DOHH2 (cell line): ENCODE data around the gene TMEM212.
"Not testable (repeated sequence)": the region's sequence is repeated elsewhere in the genome, so short reads cannot be mapped to it uniquely, and the experiment has no call there.

Experiments used
- H3F3A ChIP-seq: fragments of 200-600 bp; sonication (generic), shearing (Covaris generic); 2 replicates; pipeline ENCODE4 v1.6.0; 2016; ENCODE audit warnings: antibody characterized with exemption, mild to moderate bottlenecking; ENCODE audit not compliant: control insufficient read depth, insufficient read depth
- H3K27ac ChIP-seq: fragments of 200-600 bp; sonication (generic); 2 replicates; pipeline ENCODE4 v1.5.1; 2014; ENCODE audit warnings: low read depth, mild to moderate bottlenecking, low read length, moderate library complexity
- H3K27me3 ChIP-seq: fragments of 200-600 bp; sonication (generic); 2 replicates; pipeline ENCODE4 v1.6.1; 2014; ENCODE audit warnings: mild to moderate bottlenecking, low read length, mixed read lengths; ENCODE audit not compliant: control insufficient read depth
- H3K36me3 ChIP-seq: fragments of 200-600 bp; sonication (generic); 2 replicates; pipeline ENCODE4 v1.6.1; 2014; ENCODE audit warnings: mild to moderate bottlenecking, low read length, moderate library complexity, mixed read lengths; ENCODE audit not compliant: control insufficient read depth
- H3K4me1 ChIP-seq: fragments of 200-600 bp; sonication (generic); 2 replicates; pipeline ENCODE4 v1.6.1; 2014; ENCODE audit warnings: mild to moderate bottlenecking, low read length, mixed read lengths; ENCODE audit not compliant: control insufficient read depth
- H3K4me2 ChIP-seq: fragments of 200-600 bp; sonication (generic); 2 replicates; pipeline ENCODE4 v1.6.0; 2014; ENCODE audit warnings: mild to moderate bottlenecking, low read length, moderate library complexity
- H3K4me3 ChIP-seq: fragments of 200-600 bp; sonication (generic); 2 replicates; pipeline ENCODE4 v1.5.1; 2014; ENCODE audit warnings: mild to moderate bottlenecking, low read length, mixed read lengths
- H3K79me2 ChIP-seq: fragments of 200-600 bp; sonication (generic); 2 replicates; pipeline ENCODE4 v1.6.1; 2014; ENCODE audit warnings: mild to moderate bottlenecking, low read length, mixed read lengths; ENCODE audit not compliant: control insufficient read depth
- H3K9me2 ChIP-seq: fragments of 200-600 bp; sonication (generic); replicated peaks from 2 replicates; pipeline ENCODE4 v1.6.1; 2014; ENCODE audit warnings: mild to moderate bottlenecking, low read length, mixed read lengths; ENCODE audit not compliant: control insufficient read depth
- H3K9me3 ChIP-seq: fragments of 200-600 bp; sonication (generic); 2 replicates; pipeline ENCODE4 v1.6.1; 2014; ENCODE audit warnings: antibody characterized with exemption, low read length, mixed read lengths; ENCODE audit not compliant: control insufficient read depth, insufficient read depth
- H4K20me1 ChIP-seq: fragments of 200-600 bp; sonication (generic); 2 replicates; pipeline ENCODE4 v1.6.0; 2014; ENCODE audit warnings: low read depth, mild to moderate bottlenecking, antibody characterized with exemption, low read length, moderate library complexity; ENCODE audit not compliant: control insufficient read depth, insufficient read depth
- CTCF ChIP-seq: fragments of 200-600 bp; sonication (generic); IDR thresholded peaks from one replicate; pipeline ENCODE4 v1.5.1; 2014; ENCODE audit warnings: antibody characterized with exemption, mild to moderate bottlenecking, low read depth, low read length; ENCODE audit not compliant: poor library complexity, severe bottlenecking
- EZH2phosphoT487 ChIP-seq: fragments of 200-600 bp; sonication (generic); IDR thresholded peaks from 2 replicates; pipeline ENCODE4 v1.6.1; 2017; ENCODE audit warnings: borderline replicate concordance, mild to moderate bottlenecking, antibody characterized with exemption, low read length, moderate library complexity, mixed read lengths

The TMEM212 gene

GRCh38 chr3:171901615-171902312 lies 58.6 kb downstream of the TMEM212 start:
- H3K27me3 ChIP-seq, result no peaks in the 10 kb centered on the region
- TF ChIP-seq EZH2phosphoT487 (no peak), CTCF (no peak)
- no peaks in the 10 kb centered on the region for H4K20me1 ChIP-seq
- no peak overlapping the region for H3K4me3 ChIP-seq
- no peaks in the 10 kb centered on the region for H3K4me1 ChIP-seq
- no peaks in the 10 kb centered on the region for H3K36me3 ChIP-seq
- no peaks in the 10 kb centered on the region for H3F3A ChIP-seq
- H3K9me3 ChIP-seq, result no peaks in the 10 kb centered on the region
- H3K27ac ChIP-seq, result no peak overlapping the region
- H3K4me2 ChIP-seq, result no peak overlapping the region
- H3K9me2 ChIP-seq, result no peaks in the 10 kb centered on the region
- H3K79me2 ChIP-seq, result no peaks in the 10 kb centered on the region

- no peaks in the 10 kb centered on the region for H3K9me2 ChIP-seq
- no peaks in the 10 kb centered on the region for H3K4me1 ChIP-seq
- H3K79me2 ChIP-seq, result no peaks in the 10 kb centered on the region
- H4K20me1 ChIP-seq, result no peaks in the 10 kb centered on the region
- H3F3A ChIP-seq, result no peaks in the 10 kb centered on the region
- no peaks in the 10 kb centered on the region for H3K36me3 ChIP-seq
- no peaks in the 10 kb centered on the region for H3K9me3 ChIP-seq
- no peak overlapping the region for H3K4me3 ChIP-seq
- H3K4me2 ChIP-seq, result no peak overlapping the region
- H3K27me3 ChIP-seq, result no peaks in the 10 kb centered on the region
- no peak overlapping the region for H3K27ac ChIP-seq
- no peak for TF ChIP-seq CTCF
- TF ChIP-seq EZH2phosphoT487, result no peak
Measured at GRCh38 chr3:171904829-171905228, 61.7 kb downstream of the TMEM212 start.

GRCh38 chr3:171906503-171906902 lies 63.4 kb downstream of the TMEM212 start:
- not testable (repeated sequence) for H3K9me3 ChIP-seq, H3K27ac ChIP-seq, H3F3A ChIP-seq, H3K27me3 ChIP-seq, H3K4me1 ChIP-seq, H4K20me1 ChIP-seq, H3K36me3 ChIP-seq, H3K79me2 ChIP-seq, H3K4me3 ChIP-seq, H3K9me2 ChIP-seq, H3K4me2 ChIP-seq

- no peak overlapping the region for H3K4me2 ChIP-seq
- no peaks in the 10 kb centered on the region for H3F3A ChIP-seq
- no peaks in the 10 kb centered on the region for H3K9me2 ChIP-seq
- no peaks in the 10 kb centered on the region for H3K27me3 ChIP-seq
- H3K36me3 ChIP-seq, result no peaks in the 10 kb centered on the region
- H3K27ac ChIP-seq, result no peak overlapping the region
- no peaks in the 10 kb centered on the region for H3K9me3 ChIP-seq
- H3K4me1 ChIP-seq, result no peaks in the 10 kb centered on the region
- H3K4me3 ChIP-seq, result no peak overlapping the region
- no peaks in the 10 kb centered on the region for H4K20me1 ChIP-seq
- TF ChIP-seq EZH2phosphoT487, result no peak
- TF ChIP-seq CTCF, result no peak
- no peaks in the 10 kb centered on the region for H3K79me2 ChIP-seq
Measured at GRCh38 chr3:171906951-171907676, 64.0 kb downstream of the TMEM212 start.
